GM21447 (cell line): ENCODE results near the gene STING1.

Experiments used
- ATAC-seq: cut with Tn5 transposase; IDR thresholded peaks from one replicate; pipeline ENCODE4 v1.9.1; 2021; ENCODE audit not compliant: unreplicated experiment

STING1 gene

DNA sequence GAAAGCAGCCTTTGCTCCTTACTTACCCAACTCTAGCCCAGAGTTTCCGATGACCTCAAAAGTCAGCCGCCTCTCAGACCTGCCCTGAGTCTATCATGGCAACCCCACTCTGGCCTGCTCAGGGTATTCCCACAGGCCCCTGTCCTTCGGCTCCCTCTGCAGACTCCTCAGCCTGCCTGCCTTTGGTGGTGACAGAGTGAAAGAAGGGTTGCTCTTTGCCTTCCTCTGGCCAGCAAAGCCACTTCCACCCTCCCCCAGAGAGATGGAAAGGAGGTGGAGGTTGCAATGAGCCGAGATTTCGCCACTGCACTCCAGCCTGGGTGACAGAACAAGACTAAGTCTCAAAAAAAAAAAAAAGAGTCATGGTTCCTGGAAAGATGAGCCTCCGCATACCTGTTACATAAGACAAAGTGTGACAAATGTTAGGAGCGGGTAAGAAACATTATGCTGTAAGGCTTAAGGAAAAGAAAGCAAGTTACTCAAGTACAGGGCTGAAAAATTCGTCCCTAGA lies 14.1 kb downstream of the STING1 start:
- no peak for ATAC-seq

DNA sequence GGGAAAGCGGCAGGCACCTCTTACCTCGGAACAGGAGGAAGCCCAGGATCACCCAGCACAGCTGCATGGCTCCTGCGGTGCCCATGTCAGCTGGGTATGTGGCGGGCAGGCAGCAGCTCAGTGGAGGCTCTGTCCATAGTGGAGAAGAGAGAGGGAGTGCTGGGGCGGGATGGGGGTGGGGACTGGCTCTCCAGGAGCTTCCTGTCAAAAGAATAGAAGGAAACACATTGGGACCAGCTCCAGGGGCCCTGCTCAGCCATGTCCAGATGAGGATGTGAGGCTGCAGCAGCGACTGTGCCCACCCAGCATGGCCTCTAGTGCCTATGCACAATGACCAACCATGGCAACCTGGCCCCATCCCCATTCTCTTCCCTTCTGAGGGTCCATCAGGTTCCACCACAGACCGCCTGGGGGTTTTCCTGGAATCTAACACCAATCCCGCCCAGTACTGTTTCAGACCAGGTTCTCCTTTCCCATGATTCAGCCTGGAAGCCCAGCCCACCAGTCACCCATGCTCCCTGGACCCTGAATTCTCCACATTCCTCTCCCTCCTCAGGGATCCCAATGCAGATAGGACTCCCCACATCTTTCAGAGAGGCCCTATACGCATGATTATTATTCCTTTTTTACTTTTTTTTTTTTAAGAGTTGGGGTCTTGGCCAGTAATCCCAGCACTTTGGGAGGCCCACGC lies 19.8 kb downstream of the STING1 start, which contains the start of gene ECSCR:
ECSCR (minus strand) TSS at position 158 of the 691 bp plus-strand sequence; CDS start at position 85, 73 bp downstream.
- no peak for ATAC-seq

DNA sequence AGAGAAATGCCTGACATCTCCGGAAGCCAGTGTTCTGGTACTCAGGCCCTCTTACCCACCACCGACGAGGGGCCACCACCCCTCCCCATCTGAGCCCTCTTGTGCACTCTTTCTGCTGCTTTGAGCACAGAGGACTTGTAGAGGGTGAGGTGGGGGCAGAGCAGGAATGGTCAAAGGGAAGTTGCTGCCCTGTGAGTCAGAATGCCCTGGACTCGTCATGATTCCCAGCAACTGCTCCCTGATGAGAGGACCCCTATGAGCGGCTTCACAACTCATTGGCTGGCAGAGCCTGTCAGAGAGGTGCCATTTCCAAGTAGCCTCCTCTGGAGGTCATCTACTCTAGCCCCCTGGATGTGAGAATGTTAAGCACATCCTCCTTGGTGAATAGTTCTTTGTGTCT lies 20.9 kb downstream of the STING1 start:
- ATAC-seq = no peak

DNA sequence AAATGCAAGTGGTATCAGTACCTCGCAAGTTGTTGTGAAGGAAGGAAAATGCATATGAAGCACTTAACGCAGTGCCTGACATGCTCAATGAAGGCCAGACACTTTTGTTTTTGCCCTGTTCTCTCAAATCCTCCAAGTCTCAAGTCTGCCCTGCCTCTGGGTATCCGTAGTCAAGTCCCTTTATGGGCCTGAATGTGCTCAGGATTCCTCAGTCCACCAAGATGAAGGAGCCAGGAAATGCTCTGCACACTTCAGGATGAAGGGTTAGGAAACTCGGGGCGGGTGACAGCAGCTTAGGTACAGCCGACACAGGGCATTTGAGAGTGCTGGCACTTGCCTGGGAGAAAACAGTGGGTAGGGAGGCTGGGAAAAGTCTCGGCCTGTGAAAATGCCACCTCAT lies 21.4 kb downstream of the STING1 start:
- no peak for ATAC-seq

DNA sequence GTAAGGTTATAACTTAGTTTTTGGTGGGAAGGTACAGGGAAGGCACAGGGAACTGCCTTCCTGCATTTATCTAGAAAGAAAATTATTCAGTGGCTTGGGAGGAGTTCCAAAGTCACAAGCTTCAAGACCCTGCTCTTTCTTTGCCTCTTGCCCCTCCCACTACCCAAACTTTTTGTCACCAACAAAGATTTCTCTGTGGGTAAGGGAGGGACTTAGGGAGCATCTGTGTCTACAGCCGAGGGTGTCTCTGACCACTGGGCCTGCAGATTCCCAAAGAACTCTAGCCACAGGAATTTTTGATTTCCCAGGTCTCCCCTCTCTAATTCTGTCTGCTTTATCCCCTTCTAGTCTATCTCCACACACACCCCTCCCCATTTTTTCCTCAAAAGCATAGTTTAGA lies 22.1 kb downstream of the STING1 start:
- ATAC-seq = no peak

DNA sequence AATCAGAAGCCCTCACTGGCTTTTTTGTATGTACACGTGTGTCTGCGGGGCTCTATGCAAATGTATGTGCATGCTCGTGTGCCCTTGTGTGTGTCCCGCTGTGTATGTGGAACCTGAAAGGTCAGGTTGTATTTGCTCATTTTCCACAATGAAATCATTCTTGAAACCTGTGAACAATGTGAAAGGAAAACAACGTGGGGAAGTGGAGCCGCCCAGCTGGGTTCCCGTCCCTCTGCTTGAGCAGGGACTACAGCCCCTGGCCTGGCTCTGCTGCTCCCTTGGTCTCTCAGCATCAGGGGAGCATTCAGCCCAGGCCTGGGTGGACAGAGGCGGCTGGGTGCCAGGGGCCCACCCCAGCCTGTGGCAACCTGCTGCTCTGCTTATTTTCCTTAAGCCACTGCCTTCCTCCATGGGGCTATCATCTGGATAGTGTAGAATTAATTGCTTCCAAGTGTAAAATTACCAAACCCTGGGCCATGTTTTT lies 23.1 kb downstream of the STING1 start:
- peak; percentile 32 for ATAC-seq

DNA sequence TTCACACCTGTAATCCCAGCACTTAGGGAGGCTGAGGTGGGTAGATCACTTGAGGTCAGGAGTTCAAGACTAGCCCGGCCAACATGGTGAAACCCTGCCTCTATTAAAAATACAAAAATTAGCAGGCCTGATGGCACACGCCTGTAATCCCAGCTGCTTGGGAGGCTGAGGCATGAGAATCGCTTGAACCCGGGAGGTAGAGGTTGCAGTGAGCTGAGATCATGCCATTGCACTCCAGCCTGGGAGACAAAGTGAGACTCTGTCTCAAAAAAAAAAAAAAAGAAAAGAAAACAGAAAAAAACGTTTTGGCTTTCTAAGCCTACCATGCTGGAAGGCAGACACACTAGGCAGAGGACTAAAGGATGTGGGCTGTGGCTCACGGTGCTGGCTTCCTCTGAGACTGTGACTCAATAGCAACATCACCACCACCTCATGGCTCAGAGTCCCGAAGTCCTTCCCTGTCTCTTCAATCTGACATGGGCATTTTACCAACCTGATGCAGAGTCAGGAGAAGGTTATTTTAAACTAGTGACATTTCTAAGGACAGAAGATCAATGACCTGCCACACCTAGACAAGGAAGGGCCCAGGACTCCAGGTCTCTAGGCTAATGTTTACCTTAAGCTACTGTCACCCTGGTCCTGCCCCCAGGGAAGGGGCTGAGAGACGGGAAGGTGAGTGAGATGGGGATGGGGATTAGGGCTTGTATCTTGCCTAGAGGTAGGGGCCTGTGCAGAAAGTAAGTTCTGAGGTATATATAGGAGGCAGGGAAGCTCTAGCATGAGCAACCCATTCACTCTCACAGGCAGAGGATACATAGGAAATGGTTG lies 23.8 kb downstream of the STING1 start:
- peak; percentile 71 for ATAC-seq

DNA sequence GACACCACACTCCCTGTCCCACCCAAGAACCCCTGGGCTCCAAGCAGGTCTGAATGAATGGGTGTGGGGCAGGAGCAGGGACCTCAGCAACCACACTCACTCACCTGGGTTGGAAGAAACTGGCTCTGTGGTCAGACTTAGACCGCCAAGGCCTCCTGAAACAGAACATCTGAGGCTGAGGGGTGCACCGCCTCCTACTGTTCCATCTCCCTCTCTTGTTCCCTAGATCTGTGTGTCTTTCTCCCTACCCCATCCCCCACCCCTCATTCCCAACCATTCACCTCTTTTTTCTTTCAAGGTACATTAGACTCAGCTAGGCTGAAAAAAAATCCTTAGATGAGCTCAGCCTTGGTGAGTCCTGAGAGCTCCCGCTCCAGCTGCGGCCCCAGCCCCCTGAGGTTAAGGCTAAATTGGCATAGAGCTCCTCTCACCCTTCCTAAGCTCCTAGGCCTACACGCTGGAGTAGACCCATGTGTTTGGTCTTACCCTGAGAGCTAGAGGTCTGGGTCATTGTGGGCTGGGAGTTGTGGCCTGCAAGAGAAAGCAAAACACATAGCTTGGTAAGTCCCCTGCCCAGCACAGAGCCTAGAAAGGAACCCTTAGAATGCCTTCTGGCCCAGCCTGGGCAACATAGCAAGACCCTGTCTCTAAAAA lies 24.8 kb downstream of the STING1 start:
- no peak for ATAC-seq

DNA sequence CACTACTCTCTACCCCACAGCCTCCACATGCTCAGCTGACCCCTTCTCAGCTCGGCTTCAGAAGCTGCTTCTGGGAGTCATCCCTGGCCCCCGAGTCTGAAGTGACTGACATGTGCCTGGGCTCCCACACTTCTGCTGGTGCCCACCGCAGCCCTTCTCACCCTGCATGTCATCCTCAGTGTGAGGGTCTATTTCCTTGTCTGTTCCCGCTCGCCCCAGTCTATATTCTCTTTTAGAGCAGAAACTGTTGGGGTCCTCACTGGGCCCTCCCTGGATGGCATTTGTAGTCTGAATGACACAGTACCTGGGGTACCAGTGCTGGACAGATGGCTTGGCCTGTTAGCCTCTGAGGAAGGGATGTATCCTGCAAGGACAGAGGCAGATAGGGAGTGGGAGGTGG lies 25.3 kb downstream of the STING1 start:
- ATAC-seq = no peak

DNA sequence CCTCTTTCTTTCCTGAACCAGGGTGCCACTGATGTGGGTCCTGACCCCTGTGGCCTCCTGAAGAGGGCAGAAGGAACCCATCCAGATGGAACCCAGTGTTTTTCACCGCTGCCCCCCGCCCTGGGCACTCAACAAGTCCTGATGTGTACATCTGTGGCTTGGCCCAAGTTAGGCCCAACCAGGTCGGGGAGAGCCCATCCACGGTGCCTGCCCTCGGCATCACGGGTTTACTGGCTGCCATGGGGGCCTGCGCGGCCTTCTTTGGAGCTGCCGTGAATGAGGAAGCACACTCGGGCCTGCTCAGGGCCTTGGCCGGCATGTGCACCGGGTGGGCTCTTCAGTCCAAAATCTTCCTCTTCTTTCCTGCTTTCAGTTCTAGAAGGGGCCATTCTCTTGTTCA lies 25.8 kb downstream of the STING1 start:
- no peak for ATAC-seq

DNA sequence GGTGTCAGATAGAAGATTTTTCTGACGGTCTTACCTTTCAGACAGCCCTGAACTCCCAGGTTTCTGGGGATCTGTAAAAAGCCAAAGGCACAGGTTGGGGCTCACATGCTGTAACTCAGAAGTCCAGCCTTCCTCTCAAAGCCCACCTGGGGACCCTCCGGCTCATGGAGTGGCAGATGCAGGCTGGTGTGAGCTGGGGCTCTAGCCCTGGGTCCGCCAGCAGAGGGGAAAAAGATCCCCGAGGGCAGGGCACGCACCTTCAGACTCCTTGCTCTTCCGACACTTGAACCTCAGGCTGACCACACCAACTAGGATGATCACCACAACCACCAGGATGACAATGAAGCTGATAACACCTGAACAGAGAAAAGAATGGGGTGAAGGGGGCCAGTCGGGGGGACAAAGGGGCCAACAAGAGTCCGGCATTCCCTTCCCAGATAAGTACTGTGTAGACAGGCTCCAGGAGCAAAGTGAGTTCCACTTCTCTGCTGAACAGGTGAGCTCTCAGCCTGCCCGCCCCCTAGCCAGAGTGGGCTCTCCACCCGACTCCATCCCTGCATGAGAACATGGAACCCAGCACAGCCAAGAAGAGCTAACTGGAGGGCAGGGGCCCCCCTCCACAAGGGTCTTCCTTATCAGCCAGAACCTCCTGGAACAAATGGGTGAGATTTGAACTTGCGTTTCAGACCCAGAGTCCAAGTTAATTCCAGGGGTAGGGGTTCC lies 27.8 kb downstream of the STING1 start:
- no peak for ATAC-seq

DNA sequence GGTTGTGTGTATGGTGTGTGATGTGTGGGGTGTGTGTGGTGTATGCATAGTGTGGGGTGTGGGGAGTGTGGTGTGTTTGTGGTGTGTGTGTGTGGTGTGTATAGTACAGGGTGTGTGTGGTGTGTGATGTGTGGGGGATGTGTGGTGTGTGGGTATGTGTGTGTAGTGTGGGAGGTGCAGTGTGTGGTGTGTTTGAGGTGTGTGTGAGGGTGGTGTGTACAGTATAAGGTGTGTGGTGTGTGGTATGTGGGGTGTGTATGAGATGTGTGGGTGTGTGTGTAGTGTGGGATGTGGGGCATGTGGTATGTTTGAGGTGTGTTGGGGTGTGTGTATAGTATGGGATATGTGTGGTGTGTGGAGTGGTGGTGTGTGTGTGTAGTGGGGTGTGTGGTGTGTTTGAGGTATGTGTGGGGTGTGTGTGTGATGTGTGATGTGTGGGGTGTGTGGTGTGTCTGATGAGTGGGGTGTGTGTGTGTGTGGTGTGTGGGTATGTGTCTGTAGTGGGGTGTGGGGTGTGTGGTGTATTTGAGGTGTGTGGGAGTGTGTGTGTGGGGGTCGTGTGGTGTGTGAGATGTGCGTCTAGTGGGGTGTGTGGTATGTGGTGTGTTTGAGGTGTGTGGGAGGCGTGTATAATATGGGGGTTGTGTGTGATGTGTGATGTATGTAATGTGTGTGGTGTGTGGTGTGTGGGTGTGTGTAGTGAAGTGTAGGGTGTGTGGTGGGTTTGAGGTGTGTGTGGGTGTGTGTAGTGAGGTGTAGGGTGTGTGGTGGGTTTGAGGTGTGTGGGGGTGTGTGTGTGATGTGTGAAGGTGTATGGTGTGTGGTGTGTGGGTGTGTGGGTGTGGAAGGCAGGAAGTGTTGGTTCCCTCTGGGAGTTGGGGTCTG lies 28.6 kb downstream of the STING1 start:
- no peak for ATAC-seq

DNA sequence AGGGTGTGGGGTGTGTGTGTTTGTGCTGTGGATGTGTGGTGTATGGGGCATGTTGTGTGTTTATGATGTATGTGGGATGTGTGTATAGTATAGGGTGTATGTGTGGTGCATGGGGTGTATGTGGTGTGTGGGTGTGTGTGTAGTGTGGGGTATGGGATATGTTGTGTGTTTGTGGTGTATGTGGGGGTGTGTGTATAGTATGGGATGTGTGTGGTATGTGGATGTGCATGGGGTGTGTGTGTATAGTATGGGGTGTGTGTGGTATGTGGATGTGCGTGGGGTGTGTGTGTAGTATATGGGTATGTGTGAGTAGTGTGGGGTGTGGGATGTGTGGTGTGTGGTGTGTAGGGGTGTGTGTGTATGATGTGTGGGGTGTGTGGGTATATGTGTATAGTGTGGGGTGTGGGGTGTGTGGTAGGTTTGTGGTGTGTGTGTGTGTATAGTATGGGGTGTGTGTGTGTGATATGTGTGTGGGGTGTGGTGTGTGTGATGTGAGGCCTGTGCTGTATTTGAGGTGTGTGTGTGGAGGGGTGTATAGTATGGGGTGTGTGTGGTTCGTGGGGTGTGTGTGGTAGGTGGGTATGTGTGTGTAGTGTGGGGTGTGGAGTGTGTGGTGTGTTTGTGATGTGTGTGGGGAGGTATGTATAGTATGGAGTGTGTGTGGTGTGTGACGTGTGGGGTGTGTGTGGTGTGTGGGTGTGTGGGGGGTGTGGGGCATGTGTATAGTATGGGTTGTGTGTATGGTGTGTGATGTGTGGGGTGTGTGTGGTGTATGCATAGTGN lies 30.5 kb downstream of the STING1 start:
- ATAC-seq = no peak

DNA sequence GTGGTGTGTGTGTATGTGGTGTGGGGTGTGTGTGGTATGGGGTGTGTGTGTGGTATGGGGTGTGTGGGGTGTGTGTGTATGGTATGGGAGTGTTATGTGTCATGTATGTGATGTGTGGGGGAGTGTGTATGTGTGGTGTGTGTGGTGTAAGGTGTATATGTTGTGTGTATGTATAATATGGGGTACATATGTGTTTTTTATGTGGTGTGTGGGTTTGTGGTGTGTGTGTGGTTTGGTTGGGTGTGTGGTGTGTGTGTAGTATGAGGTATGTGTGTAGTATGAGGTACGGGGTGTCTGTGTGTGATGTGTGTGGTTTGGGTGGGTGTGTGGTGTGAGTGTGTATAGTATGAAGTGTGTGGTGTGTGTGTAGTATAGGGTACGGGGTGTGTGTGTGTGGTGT lies 31.4 kb downstream of the STING1 start:
- no peak for ATAC-seq

DNA sequence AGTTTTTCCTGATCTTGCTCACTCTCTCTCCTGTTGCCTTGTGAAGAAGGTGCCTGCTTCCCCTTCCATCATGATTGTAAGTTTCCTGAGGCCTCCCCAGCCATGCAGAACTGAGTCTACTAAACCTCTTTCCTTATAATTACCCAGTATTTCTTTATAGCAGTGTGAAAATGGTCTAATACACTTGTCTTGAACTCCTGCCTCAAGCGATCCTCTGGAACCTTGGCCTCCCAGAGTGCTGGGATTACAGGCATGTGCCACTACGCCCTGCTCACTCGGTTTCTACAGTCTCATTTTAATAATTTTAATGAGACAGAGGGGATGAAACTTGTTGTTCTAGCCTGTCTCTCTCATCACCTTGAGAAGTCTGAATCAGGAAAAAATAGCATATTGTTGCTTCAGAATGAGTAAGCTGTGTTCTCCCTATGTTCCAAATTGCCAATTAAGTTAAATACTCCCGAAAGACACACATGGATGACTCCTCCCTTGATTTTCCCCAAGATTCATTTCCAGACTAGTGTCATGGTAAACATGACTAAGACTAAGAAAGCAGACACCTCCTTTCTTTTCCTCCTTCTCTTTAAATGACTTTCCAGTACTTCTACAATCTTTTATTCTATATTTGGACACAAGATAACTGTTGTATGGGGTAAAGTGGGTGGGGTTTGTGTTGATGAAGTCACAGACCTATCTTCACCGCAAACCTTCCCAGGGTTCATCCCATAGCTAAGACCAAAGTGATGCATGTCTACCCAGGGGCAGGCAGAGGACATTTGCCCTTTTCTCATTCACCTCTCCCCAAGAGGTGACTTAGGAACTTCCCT lies 35.4 kb downstream of the STING1 start:
- peak; percentile 69 for ATAC-seq

DNA sequence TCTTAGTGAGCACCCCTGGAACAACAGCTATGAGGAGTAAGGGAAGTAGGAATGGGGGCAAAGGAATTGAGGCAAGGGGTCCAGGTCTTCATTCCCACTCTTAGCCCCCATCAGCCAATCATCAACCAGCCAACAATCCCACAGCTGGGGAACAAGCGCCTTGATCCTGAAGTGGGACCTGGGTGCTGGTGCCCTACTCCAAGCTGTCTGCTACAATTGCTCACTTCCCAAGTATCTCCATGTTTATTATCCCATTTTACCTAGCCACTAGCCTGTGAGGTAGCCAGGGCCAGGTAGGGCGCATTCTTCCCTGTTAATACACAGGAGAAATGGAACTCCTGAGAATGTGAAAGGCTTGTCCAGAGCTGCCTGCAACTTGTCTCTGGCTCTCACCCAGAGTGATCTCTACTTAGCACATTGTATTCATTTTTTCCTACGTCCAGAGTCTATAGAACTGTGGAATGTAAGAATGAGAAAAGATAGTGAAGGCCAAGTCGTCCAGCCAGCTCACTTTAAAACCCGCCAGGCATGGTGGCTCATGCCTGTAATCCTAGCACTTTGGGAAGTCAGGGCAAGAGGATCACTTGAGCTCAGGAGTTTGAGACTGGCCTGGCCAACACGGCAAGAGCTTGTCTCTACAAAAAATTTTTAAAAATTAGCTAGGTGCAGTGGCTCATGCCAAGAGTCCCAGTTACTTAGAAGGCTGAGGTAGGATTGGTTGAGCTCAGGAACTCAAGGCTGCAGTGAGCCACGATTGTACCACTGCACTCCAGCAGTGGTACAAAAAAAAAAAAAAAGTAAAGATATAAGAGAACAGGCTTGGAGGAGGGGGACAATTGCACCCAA lies 37.0 kb downstream of the STING1 start:
- ATAC-seq = no peak

DNA sequence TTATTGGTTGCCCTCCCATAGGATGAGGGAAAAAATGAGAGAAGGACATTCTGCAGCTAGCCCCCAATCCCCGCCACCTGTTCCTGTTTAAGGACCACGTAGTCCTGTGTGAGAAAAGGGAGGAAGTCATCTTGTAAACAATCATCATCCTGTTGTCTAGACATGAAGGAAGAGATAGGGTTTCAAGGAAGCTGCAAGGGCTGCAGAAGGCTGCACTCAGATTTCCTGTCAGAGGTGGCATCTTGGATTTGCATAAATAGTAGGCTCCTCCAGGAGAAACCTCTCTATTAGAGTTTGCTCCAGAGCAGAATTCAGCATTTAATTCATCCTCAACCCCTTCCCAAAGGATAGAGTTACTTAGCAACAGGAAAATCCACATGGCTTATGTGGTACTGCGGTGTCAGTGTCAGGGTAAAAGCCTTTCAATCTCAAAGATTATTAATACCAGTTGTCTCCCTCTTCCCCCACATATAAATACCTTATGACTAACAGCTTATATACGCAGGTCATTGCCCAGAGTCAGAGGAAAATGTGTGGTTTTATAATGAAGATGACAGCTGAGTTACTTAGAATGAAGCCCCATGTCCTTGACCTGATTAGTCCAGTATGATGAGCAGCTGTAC lies 38.6 kb downstream of the STING1 start:
- no peak for ATAC-seq
